Hepatocyte (in vitro differentiated cells): ENCODE data around the gene GALNT14. TPM values are rescaled to one million over a fixed set of nuclear protein-coding genes. Genes with fewer than 3 reads are reported as not detected.
A peak's percentile ranks its signal among the peaks of the same experiment; 100 is the strongest.

ENCODE experiments used
- DNase-seq: peaks from one replicate; pipeline ENCODE4 v3.0.0-alpha.2; 2016; ENCODE audit warnings: low spot score
- H2AFZ ChIP-seq: fragments of 200-600 bp; sonication (generic); 2 replicates; pipeline ENCODE4 v1.6.0; 2016; ENCODE audit warnings: antibody characterized with exemption, mild to moderate bottlenecking
- H3K27ac ChIP-seq: fragments of 200-600 bp; sonication (generic); 2 replicates; pipeline ENCODE4 v1.5.1; 2016; ENCODE audit warnings: mild to moderate bottlenecking
- H3K27me3 ChIP-seq: fragments of 200-600 bp; sonication (generic); 2 replicates; pipeline ENCODE4 v1.6.1; 2016
- H3K36me3 ChIP-seq: fragments of 200-600 bp; sonication (generic); replicated peaks from 2 replicates; pipeline ENCODE4 v1.5.1; 2016; ENCODE audit warnings: low read depth; ENCODE audit not compliant: insufficient read depth
- H3K4me1 ChIP-seq: fragments of 200-600 bp; sonication (generic); 2 replicates; pipeline ENCODE4 v1.5.1; 2016; ENCODE audit warnings: mild to moderate bottlenecking, moderate library complexity; ENCODE audit not compliant: insufficient read depth
- H3K4me2 ChIP-seq: fragments of 200-600 bp; sonication (generic); 2 replicates; pipeline ENCODE4 v1.6.0; 2016
- H3K4me3 ChIP-seq: fragments of 200-600 bp; sonication (generic); 2 replicates; pipeline ENCODE4 v1.5.1; 2016; ENCODE audit warnings: mild to moderate bottlenecking
- H3K79me2 ChIP-seq: fragments of 200-600 bp; sonication (generic); 2 replicates; pipeline ENCODE4 v1.6.0; 2017; ENCODE audit warnings: mild to moderate bottlenecking
- H3K9me2 ChIP-seq: fragments of 200-600 bp; sonication (generic); replicated peaks from 2 replicates; pipeline ENCODE4 v1.6.0; 2017; ENCODE audit warnings: mild to moderate bottlenecking; ENCODE audit not compliant: insufficient read depth
- H3K9me3 ChIP-seq: fragments of 200-600 bp; sonication (generic); 2 replicates; pipeline ENCODE4 v1.5.1; 2016; ENCODE audit warnings: low read depth, mild to moderate bottlenecking
- H4K20me1 ChIP-seq: fragments of 200-600 bp; sonication (generic); 2 replicates; pipeline ENCODE4 v1.6.0; 2016; ENCODE audit warnings: mild to moderate bottlenecking; ENCODE audit not compliant: insufficient read depth, poor library complexity, severe bottlenecking
- CTCF ChIP-seq: fragments of 200-600 bp; sonication (generic); IDR thresholded peaks from 2 replicates; pipeline ENCODE4 v1.5.1; 2016; ENCODE audit warnings: antibody characterized with exemption, mild to moderate bottlenecking; ENCODE audit not compliant: poor library complexity
- EZH2 ChIP-seq: fragments of 200-600 bp; sonication (generic); IDR thresholded peaks from 2 replicates; pipeline ENCODE4 v1.6.1; 2016; ENCODE audit warnings: antibody characterized with exemption, mild to moderate bottlenecking, borderline replicate concordance
- EZH2phosphoT487 ChIP-seq: fragments of 200-600 bp; sonication (generic); IDR thresholded peaks from one replicate; pipeline ENCODE4 v1.6.1; 2018; ENCODE audit warnings: antibody characterized with exemption, mild to moderate bottlenecking, low read depth, moderate library complexity; ENCODE audit not compliant: unreplicated experiment, severe bottlenecking
- WGBS: methylation state at CpG from one replicate; pipeline ENCODE4 v1.1.6; 2016; ENCODE audit warnings: low lambda C conversion rate; ENCODE audit errors: missing lambda C conversion rate; 5-methylcytosine and 5-hydroxymethylcytosine counted together
- polyA plus RNA-seq: library from polyadenylated mRNA; unstranded; fragments of >200 nt; fragmentation: Nextera tagmentation; extraction: Ambion mirVana; gene quantifications from 2 replicates; pipeline ENCODE4 v1.2.1, GENCODE V29; 2016
- total RNA-seq: library from RNA; depleted of rRNA; stranded (reverse); fragments of >200 nt; gene quantifications from 2 replicates; pipeline ENCODE4 v1.2.3, GENCODE V29; 2014

Gene GALNT14
- total and polyA plus RNA-seq, 2 experiments from 2014 or later = 2.2 to 2.9 TPM

GRCh38 chr2:30990176-30990575 lies 148.1 kb downstream of the GALNT14 start:
- WGBS = 62% methylated on average over 2 of the region's 2 CpGs
- Histone ChIP-seq H3K4me1 (no peaks in the 10 kb centered on the region), H2AFZ (no peak overlapping the region), H3K27ac (no peak overlapping the region), H4K20me1 (no peaks in the 10 kb centered on the region), H3K4me2 (no peak overlapping the region), H3K4me3 (no peak overlapping the region), H3K27me3 (peaks cover 4% of the 10 kb centered on the region), H3K36me3 (no peaks in the 10 kb centered on the region), H3K9me2 (no peaks in the 10 kb centered on the region), H3K79me2 (no peaks in the 10 kb centered on the region), H3K9me3 (no peaks in the 10 kb centered on the region)
- TF ChIP-seq EZH2 = no peak
- no peak for TF ChIP-seq CTCF
- TF ChIP-seq EZH2phosphoT487 = no peak
- peak; percentile 16 for DNase-seq

- WGBS = 100% methylated on average over 1 of the region's 1 CpG
- Histone ChIP-seq H3K9me3 (no peaks in the 10 kb centered on the region), H3K4me3 (no peak overlapping the region), H3K36me3 (no peaks in the 10 kb centered on the region), H3K27ac (no peak overlapping the region), H2AFZ (no peak overlapping the region), H3K4me1 (no peaks in the 10 kb centered on the region), H3K4me2 (no peak overlapping the region), H3K79me2 (no peaks in the 10 kb centered on the region), H4K20me1 (no peaks in the 10 kb centered on the region), H3K9me2 (no peaks in the 10 kb centered on the region), H3K27me3 (peaks cover 4% of the 10 kb centered on the region)
- DNase-seq = no peak
- TF ChIP-seq EZH2 (no peak), EZH2phosphoT487 (no peak), CTCF (no peak)
Observed at GRCh38 chr2:30989746-30990145, 148.5 kb downstream of the GALNT14 start.

- H2AFZ ChIP-seq = no peak overlapping the region
- DNase-seq = no peak
- no peak overlapping the region for H3K4me2 ChIP-seq
- no peaks in the 10 kb centered on the region for H3K4me1 ChIP-seq
- peaks cover 4% of the 10 kb centered on the region for H3K27me3 ChIP-seq
- H3K36me3 ChIP-seq = no peaks in the 10 kb centered on the region
- H3K27ac ChIP-seq = no peak overlapping the region
- H3K9me3 ChIP-seq = no peaks in the 10 kb centered on the region
- TF ChIP-seq EZH2phosphoT487 = no peak
- TF ChIP-seq CTCF = no peak
- no peak for TF ChIP-seq EZH2
- H3K4me3 ChIP-seq = no peak overlapping the region
- H3K79me2 ChIP-seq = no peaks in the 10 kb centered on the region
- WGBS = 73% methylated on average over 4 of the region's 6 CpGs
- H3K9me2 ChIP-seq = no peaks in the 10 kb centered on the region
- H4K20me1 ChIP-seq = no peaks in the 10 kb centered on the region
Observed at GRCh38 chr2:30987566-30987965, 150.7 kb downstream of the GALNT14 start.

- H3K79me2 ChIP-seq = no peaks in the 10 kb centered on the region
- no peak overlapping the region for H3K4me2 ChIP-seq
- no peak overlapping the region for H3K27ac ChIP-seq
- H2AFZ ChIP-seq = no peak overlapping the region
- H3K4me1 ChIP-seq = peaks cover 3% of the 10 kb centered on the region
- H3K27me3 ChIP-seq = peaks cover 4% of the 10 kb centered on the region
- TF ChIP-seq EZH2 (no peak), CTCF (no peak), EZH2phosphoT487 (no peak)
- no peaks in the 10 kb centered on the region for H3K9me2 ChIP-seq
- H3K9me3 ChIP-seq = no peaks in the 10 kb centered on the region
- H3K4me3 ChIP-seq = no peak overlapping the region
- 84% methylated on average over 5 of the region's 5 CpGs for WGBS
- no peak for DNase-seq
- no peaks in the 10 kb centered on the region for H4K20me1 ChIP-seq
- H3K36me3 ChIP-seq = no peaks in the 10 kb centered on the region
Observed at GRCh38 chr2:30986231-30986580, 152.0 kb downstream of the GALNT14 start.
